Stimulated activated CD8-positive, alpha-beta memory T cell treated with anti-CD3 and anti-CD28 coated beads, Interleukin-7, amount 100 ng/mL, for 48 hours (primary cell): Measurements from ENCODE around the gene RBM44.

Experiments
- DNase-seq, 2 donors: peaks; one replicate each; pipeline ENCODE4 v3.0.0-alpha.2; 2020; ENCODE audit warnings: low read depth in 1 of 2; ENCODE audit errors: extremely low read depth in 1 of 2

The RBM44 gene

DNA sequence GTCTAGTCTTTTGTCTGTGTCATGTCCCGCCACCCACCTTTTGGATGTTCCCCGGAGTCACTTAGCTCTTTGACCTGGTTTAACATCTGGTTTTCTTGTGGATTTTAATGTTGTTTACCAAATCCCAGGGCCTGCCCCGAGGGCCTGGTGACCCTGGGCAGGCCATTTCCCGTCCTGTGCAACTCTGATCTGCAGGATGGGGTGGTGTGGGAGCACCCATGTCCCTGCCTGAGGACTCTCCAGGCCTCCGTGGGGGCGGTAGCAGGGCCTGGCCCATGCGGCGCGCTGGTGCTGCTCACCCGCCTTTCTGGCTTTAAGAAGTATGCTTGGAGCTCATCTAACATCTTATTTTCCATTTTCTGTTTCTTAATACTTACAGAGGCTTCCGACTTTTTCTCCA lies 71.5 kb downstream of the RBM44 start:
- DNase-seq = no peak

DNA sequence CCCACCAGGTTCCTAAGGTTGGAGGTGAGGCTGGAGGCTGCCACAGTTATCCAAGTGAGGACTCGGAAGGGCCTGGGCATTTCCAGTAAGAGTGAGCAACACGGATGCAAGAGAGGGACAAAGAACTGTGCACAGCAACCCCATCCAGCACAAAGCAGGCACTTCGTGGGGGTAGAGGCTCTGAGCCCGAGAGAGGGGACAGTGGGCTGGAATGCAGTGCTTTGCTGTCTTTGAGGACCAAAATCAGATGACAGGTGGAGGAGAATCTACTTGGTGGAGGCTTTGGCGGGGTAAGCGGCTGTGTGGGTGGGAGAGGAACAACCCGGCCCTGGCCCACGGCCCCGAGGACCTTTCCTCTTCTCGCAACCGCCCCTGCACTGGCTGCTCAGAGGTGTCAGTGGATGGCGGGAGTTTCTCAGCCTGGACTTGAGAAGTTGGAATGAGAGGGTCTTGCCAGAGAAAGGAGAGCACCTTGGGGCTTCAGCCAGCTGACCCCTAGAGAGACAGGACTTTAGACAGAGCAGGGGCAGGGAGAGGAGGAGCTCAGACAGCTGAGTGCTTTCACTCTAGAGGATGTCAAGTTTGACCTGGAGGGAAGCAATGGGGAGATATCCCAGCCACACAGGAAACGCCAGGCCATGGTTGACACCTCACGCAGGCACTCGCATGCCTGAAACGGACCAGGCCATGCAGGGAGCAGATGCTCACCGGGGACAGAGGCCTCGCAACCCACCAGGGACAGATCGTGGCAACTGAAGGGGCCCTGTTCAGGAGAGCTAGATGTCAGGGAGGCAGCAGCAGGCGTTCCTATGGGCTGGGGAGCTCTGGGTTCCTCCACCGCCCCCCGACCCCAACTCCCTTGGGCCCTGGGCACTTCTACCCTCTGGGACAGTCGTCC lies 72.4 kb downstream of the RBM44 start:
- DNase-seq = no peak

GRCh38 chr2:237872178-237872887 lies 73.8 kb downstream of the RBM44 start:
- no peak for DNase-seq

DNA sequence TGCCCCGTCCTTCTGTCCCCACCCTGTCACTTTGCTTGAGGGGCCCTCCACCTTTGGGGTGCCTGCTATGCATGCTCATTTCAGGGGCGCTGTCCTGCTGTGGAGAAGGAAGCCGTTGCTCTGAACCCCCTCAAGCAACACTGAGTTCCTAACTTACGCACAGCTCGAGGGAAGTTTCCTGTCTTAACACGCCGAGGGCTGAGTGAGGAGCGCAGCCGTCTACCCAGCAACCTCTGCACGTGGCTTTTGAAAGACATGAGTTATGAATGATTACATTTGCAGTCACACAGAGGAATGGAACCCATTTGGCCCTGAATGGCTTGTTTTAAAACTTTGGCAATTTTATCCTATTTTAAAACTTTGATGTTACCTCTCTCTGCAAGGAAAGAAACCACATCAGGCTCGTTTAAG lies 74.8 kb downstream of the RBM44 start:
- no peak for DNase-seq

GRCh38 chr2:237873897-237874551 lies 75.4 kb downstream of the RBM44 start:
- no peak for DNase-seq

- no peak for DNase-seq
Measured at GRCh38 chr2:237874585-237875161, 76.1 kb downstream of the RBM44 start.

DNA sequence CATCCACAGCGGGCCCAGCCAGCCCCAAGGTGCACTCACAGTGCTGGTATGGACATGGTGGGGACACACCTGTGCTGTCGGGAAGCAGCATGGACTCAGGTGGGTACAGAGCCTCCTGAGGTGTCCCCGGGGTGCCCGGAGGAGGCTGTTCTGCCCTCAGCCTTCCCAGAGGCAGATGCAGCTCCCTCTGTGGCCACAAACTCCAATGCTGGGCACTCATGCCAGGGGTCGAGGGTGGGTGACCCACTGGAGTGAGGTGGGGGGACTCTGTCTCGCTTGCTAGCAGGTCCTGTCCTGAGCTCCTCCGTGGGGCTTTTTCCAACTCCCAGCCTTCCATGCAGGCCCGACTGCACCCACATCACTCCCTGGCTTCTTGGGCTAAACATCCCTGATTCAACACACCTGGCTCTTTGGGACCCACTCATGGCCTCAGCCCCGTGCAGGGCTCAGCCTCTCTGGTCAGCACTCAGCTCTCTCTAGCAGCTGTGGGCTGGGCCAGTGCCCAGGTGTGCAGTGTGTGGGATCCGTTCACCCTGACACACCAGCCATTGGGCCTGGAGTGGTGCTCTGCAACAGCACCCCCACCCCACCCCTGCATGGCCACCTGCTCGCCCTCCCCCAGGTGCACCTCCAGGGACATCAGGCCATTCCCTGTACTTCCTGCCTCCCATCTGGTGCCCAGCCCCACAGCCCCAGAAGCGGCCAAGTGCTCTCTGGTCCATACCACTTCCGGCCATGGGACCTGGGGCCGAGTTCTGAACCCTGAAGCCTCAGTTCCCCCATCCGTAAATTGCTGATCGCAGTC lies 76.9 kb downstream of the RBM44 start:
- DNase-seq = no peak

DNA sequence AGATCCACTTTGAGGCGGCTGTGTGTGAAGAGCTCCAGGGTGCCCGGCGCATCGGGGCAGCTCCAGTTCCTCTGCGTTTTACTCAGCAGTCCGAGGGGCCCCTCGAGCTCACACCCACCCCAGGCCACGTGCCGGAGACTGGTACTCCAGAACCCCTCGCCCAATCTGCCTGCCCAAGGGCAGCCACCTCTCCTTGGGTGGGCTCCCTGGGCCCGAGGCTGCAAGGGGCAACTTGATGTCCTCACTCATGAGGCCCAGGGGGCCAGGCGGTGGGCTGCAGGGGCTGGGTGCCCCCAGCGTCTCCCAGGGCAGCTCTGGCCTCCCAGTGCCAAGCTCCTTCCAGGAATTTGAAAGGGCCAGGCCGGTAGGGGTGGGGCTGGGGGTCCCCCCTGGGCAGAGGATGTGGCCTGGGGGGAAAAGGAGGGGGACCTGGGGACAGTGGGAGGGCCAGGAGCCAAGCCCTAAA lies 77.5 kb downstream of the RBM44 start:
- no peak for DNase-seq

DNA sequence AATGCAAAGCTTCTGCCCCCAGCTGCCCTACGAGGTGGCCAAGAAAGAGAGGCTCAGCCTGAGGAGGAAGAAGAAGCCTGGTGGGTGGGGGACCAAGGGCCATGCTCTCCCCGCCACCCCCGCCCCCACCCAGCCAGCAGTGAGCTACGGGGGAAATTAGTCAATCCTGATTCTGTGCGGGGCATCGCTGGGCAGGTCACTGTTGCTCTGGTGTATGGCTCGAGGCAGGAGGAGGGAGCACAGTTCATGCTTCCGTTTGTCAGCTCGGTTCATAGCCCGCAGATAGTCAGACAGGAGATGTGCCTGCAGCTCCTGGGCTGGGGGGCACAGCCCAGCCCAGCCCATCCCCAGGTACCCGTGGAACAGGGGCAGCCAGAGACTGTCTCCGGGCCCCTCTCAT lies 78.0 kb downstream of the RBM44 start:
- DNase-seq = no peak

DNA sequence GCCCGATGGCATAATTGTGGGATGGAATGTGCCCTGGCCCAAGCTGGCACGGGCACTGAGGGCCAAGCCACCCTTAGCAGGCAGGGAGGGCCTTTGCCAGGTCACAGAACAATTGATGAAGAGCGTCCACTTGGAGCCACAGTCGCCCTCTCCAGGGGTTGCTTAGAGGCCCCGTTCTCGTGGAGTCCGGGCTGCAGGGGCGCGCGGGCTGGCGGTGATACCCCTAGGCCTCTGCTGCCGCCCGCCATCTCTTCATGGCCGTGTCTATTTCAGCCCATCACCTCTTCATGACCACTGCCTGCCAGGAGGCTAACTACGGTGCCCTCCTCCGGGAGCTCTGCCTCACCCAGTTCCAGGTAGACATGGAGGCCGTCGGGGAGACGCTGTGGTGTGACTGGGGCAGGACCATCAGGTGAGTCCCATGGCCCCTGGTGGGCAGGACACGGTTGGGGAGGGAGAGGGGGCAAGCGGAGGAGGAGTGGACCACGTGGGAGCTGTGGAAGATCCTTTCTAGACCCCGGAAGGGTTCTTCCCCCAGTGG lies 78.4 kb downstream of the RBM44 start:
- DNase-seq = no peak

DNA sequence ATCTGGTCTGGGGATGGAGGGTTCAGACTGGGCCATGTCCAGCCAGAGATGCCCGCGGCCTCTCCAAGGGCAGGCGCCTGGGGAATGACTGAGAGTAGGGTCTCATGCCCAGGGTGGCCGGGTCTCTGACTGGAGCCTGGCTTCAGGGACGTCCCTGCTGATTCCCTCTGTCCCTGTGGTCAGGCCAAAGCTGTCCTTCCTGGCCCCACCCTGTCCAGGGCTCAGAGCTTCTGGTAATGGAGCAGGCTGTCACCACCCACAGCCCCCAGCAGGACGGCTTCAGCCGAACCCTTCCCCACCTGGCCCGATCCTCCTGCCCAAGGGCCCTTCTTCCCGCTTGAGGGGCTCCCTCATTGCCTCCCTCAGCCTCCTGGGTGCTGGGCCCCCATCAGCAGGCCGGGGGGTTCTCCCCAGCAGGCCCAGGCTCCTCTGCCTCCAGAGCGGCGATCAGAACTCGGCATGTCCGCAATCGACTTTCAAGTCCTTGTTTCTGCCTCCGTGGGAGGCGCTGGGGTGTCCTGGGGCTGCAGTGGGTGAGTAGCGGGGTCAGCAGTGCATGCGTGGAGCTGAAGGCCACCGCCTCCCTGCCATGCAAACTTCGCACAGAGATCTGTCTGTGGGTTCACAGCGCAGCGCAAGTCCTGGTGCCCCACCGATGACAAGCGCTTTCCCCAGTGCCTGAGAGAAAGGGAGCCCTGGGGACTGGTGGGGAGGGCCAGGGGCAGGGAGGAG lies 79.2 kb downstream of the RBM44 start:
- DNase-seq = no peak

GRCh38 chr2:237878321-237879057 lies 79.9 kb downstream of the RBM44 start:
- no peak for DNase-seq

DNA sequence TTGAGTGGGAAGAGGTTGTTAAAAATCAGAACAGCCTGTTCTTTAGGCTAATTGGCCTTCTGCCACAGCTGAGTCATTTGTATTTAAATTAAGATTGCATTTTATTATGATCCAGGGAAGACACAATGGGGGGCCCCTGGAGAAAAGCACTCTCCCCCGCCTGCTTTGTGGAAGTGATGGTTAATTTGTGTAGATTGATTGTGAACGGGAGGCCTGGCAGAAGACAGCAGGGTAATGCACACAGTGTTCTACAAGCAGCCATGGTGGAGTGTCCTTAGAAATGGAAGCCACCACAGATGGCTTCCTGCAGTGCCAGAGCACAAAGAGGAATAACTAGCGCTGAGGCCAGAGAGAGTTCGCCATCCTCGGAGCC lies 80.5 kb downstream of the RBM44 start:
- no peak for DNase-seq

DNA sequence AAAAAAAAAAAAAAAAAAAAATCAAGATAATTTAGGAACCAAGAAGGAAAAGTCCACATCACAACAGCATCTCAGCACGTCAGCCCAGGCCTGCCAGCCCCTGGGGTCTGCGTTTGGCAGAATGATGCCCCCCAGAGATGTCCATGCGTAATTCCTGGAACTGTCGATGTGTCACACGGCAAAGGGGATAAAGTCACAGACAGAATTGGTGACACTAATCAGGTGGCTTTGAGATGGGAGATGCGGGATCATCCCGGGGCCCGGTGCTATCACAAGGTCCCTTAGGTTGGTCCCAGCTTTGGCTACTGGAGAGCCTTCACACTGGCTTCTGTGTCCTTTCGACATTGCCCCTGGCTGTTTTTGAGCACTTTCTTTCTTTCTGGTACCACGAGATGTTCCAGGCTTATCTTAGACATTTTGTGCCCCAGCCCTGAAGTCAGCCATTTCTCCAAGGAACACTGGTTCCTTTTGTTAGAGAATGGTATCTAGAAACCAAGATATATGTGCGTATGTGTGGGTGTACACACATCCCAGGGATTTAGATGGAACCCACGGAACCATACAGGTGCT lies 81.5 kb downstream of the RBM44 start:
- no peak for DNase-seq

DNA sequence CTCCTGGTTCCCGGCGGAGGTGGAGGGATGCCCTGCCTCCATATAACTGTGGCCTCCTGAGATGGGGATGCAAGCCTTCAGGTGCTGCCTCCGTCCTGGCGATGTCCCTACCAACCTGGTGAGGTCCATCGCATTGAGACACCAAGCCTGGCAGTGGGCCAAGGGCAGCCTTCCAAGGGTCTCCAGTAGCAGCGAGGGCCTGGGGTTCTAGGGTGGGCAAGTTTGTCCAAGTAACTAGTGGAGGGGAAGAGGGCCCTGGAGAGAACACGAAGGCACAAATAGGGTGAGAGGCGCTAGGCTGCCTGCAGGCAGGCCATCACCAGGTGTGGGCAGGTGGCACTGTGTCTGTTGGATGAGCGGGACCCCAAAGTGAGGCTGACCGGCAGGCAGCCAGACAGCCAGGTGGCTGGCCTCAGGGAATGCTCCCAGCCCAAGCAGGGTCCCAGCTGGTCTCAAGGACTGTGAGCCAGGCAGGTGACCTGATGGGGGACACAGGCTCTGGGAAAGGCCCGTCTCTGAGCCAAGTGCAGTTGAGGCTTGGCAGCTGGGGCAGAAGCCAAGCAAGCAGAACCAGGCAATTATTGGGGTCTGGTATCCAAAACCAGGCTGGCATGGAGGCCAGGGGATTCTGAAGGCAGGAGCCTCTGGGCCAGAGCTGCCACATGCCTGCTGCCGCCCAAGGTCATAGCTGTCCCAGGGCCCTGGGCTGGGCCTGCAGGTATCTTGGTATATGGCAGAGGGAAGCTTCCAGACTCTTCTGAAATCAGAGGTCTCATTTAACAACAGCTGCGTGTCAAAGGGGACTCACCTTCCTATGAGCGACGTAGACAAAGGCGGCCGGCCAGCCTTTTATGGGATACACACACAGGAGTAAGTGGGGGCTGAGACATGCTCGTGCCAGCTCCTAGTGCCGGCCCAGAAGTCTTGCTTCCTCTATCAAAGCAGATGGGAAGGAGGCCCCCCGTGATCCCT lies 84.2 kb downstream of the RBM44 start:
- DNase-seq = no peak

GRCh38 chr2:237883951-237884446 lies 85.4 kb downstream of the RBM44 start:
- DNase-seq = no peak

GRCh38 chr2:237884681-237885080 lies 86.1 kb downstream of the RBM44 start:
- DNase-seq = no peak
